HG02642 (cell line): ENCODE measurements around the gene IL21R.
"Not testable (repeated sequence)": the region's sequence is repeated elsewhere in the genome, so short reads cannot be mapped to it uniquely, and the experiment has no call there.

Source experiments
- ATAC-seq: cut with Tn5 transposase; IDR thresholded peaks from one replicate; pipeline ENCODE4 v1.9.1; 2021; ENCODE audit warnings: mild to moderate bottlenecking; ENCODE audit not compliant: unreplicated experiment, poor library complexity

Gene IL21R

GRCh38 chr16:27399969-27400368 lies 2.0 kb upstream of the IL21R start:
- ATAC-seq, result no peak

GRCh38 chr16:27400751-27401620 lies 988 bp upstream of the IL21R start:
- ATAC-seq, result no peak

- ATAC-seq, result no peak
These were observed 592 bp downstream of the IL21R start for GRCh38 chr16:27402569-27402963.

GRCh38 chr16:27402964-27403600 lies 1.1 kb downstream of the IL21R start:
- ATAC-seq, result peak; percentile 15

GRCh38 chr16:27403601-27403992 lies 1.6 kb downstream of the IL21R start:
- ATAC-seq, result no peak

DNA sequence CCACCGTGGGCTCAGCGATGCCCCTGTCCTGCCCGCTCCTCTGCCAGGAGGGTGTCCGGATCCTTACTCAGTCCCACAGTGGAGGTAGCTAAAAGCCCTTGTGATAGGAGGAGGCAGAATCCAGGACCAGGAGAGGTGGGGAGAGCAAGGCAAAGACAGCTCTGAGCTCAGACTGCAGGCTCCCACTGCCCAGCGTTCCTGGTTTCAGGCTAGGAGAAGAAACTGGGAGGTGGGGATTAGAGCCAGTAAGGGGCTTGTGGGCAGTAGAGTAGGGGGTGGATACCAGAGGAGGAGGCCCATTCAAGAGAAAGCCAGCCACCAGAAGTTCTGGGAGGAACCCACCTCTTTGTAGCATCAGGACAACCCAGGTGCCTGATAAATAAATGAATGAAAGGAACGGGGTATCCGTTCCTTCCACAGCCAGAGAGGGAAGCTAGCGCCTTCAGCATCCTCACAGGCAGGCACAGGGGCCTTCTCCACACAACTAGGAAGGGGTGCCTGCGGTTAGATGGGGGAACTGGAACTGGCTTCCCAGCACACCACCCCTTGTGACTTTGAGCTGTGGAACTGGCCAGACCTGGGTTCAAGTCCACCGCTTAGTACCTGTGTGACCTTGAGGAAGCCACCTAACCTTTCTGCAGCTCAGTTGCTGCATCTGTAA lies 2.3 kb downstream of the IL21R start:
- ATAC-seq, result no peak

GRCh38 chr16:27405546-27406451 lies 3.8 kb downstream of the IL21R start:
- ATAC-seq, result no peak

GRCh38 chr16:27406511-27407128 lies 4.6 kb downstream of the IL21R start:
- ATAC-seq, result no peak

- no peak for ATAC-seq
These were observed 5.2 kb downstream of the IL21R start for GRCh38 chr16:27407133-27407532.

DNA sequence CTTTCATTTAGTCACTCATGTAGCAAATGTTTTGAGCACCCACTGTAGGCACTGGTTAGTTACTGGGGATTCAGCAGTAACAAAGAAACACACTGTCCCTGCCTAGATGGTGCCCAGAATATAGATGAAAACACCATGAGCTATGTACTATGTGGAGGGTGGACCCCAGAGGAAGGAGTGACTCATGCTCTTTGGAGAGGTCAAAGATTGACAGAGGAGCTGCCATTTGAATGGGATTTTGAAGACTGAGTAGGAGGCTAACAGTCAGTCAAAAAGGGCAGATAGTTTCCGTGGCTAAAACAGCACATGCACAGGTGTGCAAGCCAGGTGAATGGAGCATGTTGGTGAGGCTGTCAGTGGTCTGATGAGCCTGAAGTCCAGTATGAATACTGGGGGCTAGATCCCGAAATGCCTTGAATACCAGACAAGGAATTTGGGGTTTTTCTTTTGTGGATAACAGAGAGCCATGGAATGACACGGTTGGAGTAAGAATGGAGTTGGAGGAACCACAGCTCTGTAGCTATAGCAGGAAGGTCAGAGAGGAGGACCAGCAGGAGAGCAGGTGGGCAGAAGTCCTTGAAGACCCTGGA lies 6.1 kb downstream of the IL21R start:
- ATAC-seq, result peak; percentile 30

GRCh38 chr16:27408602-27409031 lies 6.6 kb downstream of the IL21R start:
- peak; percentile 27 for ATAC-seq

DNA sequence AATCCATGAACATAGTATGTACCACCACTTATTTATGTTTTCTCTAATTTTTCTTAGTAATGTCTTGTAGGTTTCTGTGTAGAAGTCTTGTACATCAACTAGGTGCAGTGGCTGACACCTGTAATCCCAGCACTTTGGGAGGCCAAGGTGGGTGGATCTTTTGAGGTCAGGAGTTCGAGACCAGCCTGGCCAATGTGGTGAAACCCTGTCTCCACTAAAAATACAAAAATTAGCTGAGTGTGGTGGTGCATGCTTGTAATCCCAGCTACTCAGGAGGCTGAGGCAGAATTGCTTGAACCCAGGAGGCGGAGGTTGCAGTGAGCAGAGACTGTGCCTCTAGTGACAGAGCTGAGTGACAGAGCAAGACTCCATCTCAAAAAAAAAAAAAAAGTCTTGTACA lies 8.0 kb downstream of the IL21R start:
- ATAC-seq, result not testable (repeated sequence)

- no peak for ATAC-seq
These were observed 8.8 kb downstream of the IL21R start for GRCh38 chr16:27410761-27411160.

- ATAC-seq, result no peak
These were observed 12.0 kb downstream of the IL21R start for GRCh38 chr16:27413956-27414355.

DNA sequence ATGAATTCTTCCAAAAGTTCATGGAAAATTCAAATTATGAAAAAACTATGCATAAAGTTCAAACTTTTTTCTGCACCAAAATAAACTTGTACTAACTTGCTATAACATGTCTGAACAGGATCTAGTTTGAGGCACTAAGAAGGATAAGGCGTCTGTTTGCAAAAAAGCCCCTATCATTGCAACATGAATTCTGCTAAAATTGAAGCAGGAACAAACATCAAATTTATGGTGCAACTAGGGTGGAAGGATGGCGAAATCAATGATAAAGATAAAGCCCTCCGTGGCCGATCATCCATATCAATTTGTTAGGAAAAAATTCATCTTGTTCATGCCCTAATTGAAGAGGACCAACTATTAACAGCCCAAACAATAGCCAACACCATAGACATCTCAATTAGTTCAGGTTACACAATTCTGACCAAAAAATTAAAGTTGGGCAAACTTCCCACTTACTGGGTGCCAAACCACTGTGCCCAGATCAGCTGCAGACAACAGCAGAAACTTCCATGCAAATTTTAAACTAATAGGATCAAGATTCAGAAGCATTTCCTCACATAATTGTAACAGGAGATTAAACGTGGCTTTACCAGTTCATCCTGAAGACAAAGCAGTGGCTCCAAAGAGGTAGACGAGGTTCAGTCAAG lies 12.9 kb downstream of the IL21R start:
- no peak for ATAC-seq

- no peak for ATAC-seq
These were observed 15.2 kb downstream of the IL21R start for GRCh38 chr16:27417047-27417671.

- no peak for ATAC-seq
These were observed 20.2 kb downstream of the IL21R start for GRCh38 chr16:27421961-27422740.
